ENCODE data around the gene PSMB1. TPM values are rescaled to one million over a fixed set of nuclear protein-coding genes. Genes with fewer than 3 reads are reported as not detected.

PSMB1 gene
- total and polyA plus RNA-seq, 2 donors (not counting 3 experiments of a cell fraction or from before 2014, with no cell fraction given): 198 to 560 TPM

DNA sequence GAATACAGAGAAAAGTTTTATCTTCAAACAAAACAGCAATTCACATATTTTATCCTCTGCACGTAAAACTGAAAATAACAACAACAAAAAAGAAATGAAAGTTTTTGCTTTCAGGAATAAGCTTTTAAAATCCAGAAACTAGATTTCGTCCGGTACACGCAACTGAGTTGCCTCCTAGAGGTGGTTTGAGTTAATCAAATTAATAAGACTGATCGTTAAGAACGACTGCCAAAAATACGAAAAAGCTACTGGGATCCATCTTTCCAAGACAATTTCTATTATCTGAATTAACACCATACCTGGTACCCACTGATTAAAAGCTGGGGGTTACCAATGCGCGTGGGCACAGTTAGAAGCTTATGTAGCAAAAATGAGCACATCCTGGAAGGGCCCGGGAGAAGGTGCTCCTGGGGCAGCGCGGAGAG lies 30.7 kb upstream of the PSMB1 start:
- peak overlapping the region; percentile 98 for H3K9ac ChIP-seq (replicated peaks; ENCODE audit: extremely low read depth, insufficient read depth, low read length)
- peak overlapping the region; percentile 87 to 100 (median 98) for H3K4me3 ChIP-seq (replicated peaks in 1 of 3; ENCODE audit: insufficient read depth in 1 of 3, low read depth in 1 of 3, low read length in 3 of 3)
- H3K4me1 ChIP-seq (ENCODE audit: control insufficient read depth, extremely low read depth, insufficient read depth, low read length): peaks cover 13% of the 10 kb centered on the region
- peaks cover 5 to 6% of the 10 kb centered on the region in 2 experiments for H3K36me3 ChIP-seq (ENCODE audit: control insufficient read depth in 2 of 2, extremely low read depth in 1 of 2, insufficient read depth in 2 of 2, low read length in 2 of 2)
- FAIRE-seq (no peak), DNase-seq (ENCODE audit: low read depth, low spot score) (no peak)
- no peaks in the 10 kb centered on the region for H4K20me1 ChIP-seq (replicated peaks; ENCODE audit: control insufficient read depth, extremely low read depth, insufficient read depth, low read length)
- no TSS peak for BruUV-seq (replicated peaks)
- peak overlapping the region; percentile 72 for H3K4me2 ChIP-seq (ENCODE audit: insufficient read depth, low read length)
- intact Hi-C loops (cut with micrococcal nuclease): loop anchor here (1.0 kb wide), 1 partner anchor 29 kb away; the partner anchor contains the start of gene TBP
- dilution Hi-C loops (cut with MboI; ENCODE audit: extremely low pct_ligation_motif_present, low sequenced_read_pairs): no loop called here
- peaks cover 26% of the 10 kb centered on the region for H3K79me2 ChIP-seq (ENCODE audit: control insufficient read depth, insufficient read depth, low read length)
- CTCF ChIA-PET: interaction anchor here (0.9 to 1.7 kb wide), 4 partner anchors 9 to 30 kb away, joined by 4 to 7 read pairs (median 6); partner anchors contain the start of gene TBP
- TF ChIP-seq, protein P1, sequence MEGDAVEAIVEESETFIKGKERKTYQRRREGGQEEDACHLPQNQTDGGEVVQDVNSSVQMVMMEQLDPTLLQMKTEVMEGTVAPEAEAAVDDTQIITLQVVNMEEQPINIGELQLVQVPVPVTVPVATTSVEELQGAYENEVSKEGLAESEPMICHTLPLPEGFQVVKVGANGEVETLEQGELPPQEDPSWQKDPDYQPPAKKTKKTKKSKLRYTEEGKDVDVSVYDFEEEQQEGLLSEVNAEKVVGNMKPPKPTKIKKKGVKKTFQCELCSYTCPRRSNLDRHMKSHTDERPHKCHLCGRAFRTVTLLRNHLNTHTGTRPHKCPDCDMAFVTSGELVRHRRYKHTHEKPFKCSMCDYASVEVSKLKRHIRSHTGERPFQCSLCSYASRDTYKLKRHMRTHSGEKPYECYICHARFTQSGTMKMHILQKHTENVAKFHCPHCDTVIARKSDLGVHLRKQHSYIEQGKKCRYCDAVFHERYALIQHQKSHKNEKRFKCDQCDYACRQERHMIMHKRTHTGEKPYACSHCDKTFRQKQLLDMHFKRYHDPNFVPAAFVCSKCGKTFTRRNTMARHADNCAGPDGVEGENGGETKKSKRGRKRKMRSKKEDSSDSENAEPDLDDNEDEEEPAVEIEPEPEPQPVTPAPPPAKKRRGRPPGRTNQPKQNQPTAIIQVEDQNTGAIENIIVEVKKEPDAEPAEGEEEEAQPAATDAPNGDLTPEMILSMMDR (IDR thresholded peaks at IDR 0.05; ENCODE audit: extremely low read depth in 1 of 2, insufficient read depth in 1 of 2, low read depth in 1 of 2, low read length in 2 of 2): peak in 1 of 2 donors; percentile 8
- no peak for TF ChIP-seq POLR2A (IDR thresholded peaks at IDR 0.05; ENCODE audit: low read depth, low read length)
- no peak for TF ChIP-seq GATA2 (IDR thresholded peaks at IDR 0.05; ENCODE audit: insufficient read depth, insufficient read length, low read depth, low read length)
- TF ChIP-seq FOS (IDR thresholded peaks at IDR 0.05; ENCODE audit: borderline replicate concordance, insufficient read depth, low read length): no peak
- no peak for TF ChIP-seq EZH2 (IDR thresholded peaks at IDR 0.05; ENCODE audit: borderline replicate concordance, low read depth, low read length, severe bottlenecking)
- no peak for TF ChIP-seq MYC (IDR thresholded peaks at IDR 0.05; ENCODE audit: low read depth, low read length)
- peak overlapping the region; percentile 58 for H2AFZ ChIP-seq (ENCODE audit: low read depth, low read length)
- H3K27ac ChIP-seq (ENCODE audit: insufficient read depth, low read depth, low read length): peak overlapping the region; percentile 98
- no peaks in the 10 kb centered on the region for H3K9me1 ChIP-seq (replicated peaks; ENCODE audit: control insufficient read depth, extremely low read depth, insufficient read depth, low read length)
- POLR2A ChIA-PET: interaction anchor here (1.2 to 1.5 kb wide), 2 partner anchors 19 to 30 kb away, joined by 3 to 4 read pairs; partner anchors contain the start of gene TBP
- H3K9me3 ChIP-seq (replicated peaks; ENCODE audit: control insufficient read depth, insufficient read depth, low read length): no peaks in the 10 kb centered on the region
- peaks cover 0 to 1% of the 10 kb centered on the region in 2 experiments for H3K27me3 ChIP-seq (ENCODE audit: control insufficient read depth in 2 of 2, insufficient read depth in 2 of 2, low read length in 2 of 2)
